GM08714 (cell line): Measurements from ENCODE around the gene ATF5.

Experiments
- H3K4me3 ChIP-seq: fragments of 200-500 bp; sonication (Bioruptor generic); 2 replicates; pipeline ENCODE4 v1.5.1; 2014; ENCODE audit warnings: mild to moderate bottlenecking, low read length, inconsistent platforms
- ZNF274 ChIP-seq: IDR thresholded peaks from 2 replicates; pipeline ENCODE4 v1.6.1; 2012; ENCODE audit warnings: mild to moderate bottlenecking, low read depth, low read length

The ATF5 gene

DNA sequence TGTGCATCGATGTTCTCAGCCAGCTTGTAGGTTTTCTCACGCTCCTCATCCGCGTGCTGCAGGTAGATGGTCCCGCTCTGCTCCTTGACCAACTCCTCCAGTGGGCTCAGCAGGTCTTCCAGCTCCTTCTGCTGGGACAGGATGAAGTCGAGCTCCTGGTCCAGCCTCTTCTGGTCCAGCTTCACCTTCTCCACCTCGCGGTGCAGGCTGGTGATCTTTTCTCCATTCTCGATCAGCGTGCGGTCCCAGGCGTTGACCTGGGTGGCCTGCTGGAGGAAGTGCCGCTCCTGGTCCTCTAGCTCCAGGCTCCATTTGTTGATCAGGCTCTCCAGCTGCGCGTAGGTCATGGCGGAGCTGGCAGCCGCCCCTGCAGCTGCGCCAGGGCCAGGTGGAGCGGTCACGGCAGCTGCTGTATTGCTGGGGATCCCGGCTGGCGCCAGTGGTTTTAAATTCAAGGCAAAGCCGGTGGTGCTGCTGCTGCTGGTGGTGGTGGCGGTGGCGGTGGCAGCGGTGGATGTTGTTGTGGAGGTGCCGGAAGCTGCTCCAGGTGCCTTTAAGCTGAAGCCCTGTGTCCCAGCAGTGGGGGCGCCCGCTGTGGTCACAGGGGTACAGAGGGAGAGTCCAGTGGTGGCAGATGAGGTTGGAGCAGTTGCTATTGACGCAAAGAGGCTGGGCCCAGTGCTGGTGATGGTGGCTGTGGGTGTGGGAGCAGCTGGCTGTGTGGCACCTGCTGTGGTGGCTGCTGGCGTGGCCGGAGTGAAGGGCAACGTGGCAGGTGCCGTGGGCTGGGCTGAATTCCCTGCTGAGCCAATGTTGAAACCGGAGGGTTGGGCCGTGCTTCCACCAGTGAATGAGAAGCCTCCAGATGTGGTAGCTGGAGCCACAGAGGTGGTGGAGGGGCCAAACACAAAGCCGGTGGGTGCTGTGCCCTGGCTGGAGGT, 20.3 kb upstream of the ATF5 start:
- no peak for TF ChIP-seq ZNF274

DNA sequence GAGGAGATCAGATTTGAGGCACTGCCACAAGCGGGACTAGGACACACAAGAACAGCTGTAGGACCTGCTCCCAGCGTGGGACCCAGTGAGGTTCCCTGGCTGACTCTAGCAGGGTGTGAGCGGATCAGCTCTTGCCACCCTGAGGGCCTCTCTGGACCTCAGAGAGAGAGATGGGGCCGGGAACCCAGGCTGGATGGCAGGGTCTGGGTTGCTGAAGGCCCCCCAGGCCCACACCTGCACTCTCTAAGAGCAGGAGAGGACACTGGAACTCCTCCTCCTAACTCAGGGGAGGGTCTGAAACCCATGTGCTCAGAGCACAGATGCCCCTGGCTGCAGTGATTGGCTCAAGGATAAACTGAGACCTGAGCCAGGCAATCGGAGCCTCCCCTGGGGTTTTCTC, 18.8 kb upstream of the ATF5 start:
- TF ChIP-seq ZNF274: no peak
- no peak overlapping the region for H3K4me3 ChIP-seq

More for the DNA sequence above, 20.3 kb upstream of the ATF5 start:
- no peak overlapping the region for H3K4me3 ChIP-seq

DNA sequence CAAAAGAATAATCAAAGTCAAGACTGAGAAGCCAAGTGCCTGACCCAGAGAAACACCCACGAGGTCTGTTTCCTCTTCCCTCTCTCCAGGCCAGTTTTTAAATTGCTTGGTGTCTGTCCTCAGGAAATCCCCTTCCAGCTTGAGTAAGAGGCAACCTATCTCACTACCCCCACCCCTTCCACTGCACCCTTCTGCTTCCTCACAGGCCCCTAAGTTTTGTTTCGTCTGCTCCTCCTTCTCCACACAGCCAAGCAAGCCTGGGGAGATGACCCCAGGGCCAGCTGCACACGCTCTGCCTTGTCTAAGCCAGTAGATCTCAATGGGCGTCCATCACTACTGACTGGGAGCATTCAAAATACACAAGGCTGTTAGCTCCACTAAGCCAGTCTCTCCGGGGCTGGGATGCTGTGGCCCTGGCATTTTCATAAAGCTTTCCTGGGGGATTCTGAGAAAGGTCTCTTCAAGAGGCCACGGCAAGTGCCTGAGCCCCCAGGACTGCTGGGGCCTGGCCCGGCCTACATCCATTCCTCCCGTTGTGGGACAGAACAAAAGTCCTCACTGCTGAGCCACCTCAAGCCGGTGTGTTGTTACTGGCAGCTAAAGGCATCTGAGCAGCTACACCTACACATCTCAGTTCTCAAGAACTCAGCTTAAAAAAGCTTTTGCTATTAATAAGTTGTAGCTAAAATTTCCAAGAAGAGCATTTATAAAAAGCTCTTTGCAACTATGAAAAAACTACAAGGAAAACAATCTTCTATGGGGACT, 17.4 kb upstream of the ATF5 start:
- no peak for TF ChIP-seq ZNF274
- no peak overlapping the region; the same call in 1 of the 2 replicates for H3K4me3 ChIP-seq

- no peak for TF ChIP-seq ZNF274
- H3K4me3 ChIP-seq: no peak overlapping the region
Measured at GRCh38 chr19:49912965-49913685, 15.9 kb upstream of the ATF5 start.

- TF ChIP-seq ZNF274: no peak
- H3K4me3 ChIP-seq: no peak overlapping the region
Measured at GRCh38 chr19:49913720-49914119, 15.3 kb upstream of the ATF5 start.

- H3K4me3 ChIP-seq: no peak overlapping the region
- no peak for TF ChIP-seq ZNF274
Measured at GRCh38 chr19:49915271-49915670, 13.7 kb upstream of the ATF5 start.

GRCh38 chr19:49916839-49917733, 11.9 kb upstream of the ATF5 start:
- no peak for TF ChIP-seq ZNF274
- no peak overlapping the region for H3K4me3 ChIP-seq

GRCh38 chr19:49918089-49918488, 10.9 kb upstream of the ATF5 start:
- no peak for TF ChIP-seq ZNF274
- no peak overlapping the region for H3K4me3 ChIP-seq

GRCh38 chr19:49920624-49921363, 8.2 kb upstream of the ATF5 start:
- TF ChIP-seq ZNF274: no peak
- H3K4me3 ChIP-seq: no peak overlapping the region

DNA sequence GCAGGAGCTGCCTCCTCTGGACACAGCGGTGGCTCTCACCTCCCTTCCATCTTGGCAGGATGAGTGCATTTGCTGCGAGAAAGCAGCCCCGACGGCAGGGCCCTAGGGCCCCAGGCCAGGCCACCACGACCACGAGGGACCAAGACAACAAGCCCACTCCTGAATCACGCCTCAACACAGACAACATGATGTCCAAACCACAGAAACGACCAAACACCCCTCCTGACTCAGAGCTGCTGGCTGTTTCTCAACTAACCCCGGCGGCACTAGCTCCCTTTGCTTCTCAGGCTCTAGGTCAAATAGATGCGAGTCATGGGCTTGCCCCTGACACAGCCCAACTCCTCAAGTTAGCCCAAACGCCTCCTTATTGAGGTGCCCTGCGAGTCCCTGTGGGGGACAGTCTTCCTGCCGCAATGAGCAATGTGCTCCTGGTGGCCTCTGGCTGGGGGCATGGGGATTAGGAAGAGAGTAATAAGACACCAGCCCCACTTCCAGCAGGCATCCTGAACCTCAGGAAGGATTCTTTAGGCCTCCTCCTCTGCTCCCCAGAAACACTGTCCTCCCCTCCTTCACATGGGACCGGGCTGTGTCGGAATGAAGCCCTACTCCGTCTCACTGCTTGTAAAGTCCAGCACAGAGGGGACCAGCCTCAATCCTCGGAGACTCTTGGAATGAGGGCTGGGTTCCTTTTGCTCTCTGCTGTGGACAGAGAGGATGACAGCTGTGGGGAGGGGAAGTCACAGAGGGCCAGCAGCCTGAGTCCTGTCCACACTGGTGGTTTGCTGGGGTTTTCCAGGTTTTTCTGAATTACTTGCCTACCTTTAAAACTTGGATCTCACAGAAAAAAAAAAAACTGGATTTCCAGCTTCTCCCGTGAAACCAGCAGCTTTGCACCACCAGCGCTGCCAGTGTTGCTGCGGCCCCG, 6.9 kb upstream of the ATF5 start:
- no peak for TF ChIP-seq ZNF274
- H3K4me3 ChIP-seq: no peak overlapping the region

DNA sequence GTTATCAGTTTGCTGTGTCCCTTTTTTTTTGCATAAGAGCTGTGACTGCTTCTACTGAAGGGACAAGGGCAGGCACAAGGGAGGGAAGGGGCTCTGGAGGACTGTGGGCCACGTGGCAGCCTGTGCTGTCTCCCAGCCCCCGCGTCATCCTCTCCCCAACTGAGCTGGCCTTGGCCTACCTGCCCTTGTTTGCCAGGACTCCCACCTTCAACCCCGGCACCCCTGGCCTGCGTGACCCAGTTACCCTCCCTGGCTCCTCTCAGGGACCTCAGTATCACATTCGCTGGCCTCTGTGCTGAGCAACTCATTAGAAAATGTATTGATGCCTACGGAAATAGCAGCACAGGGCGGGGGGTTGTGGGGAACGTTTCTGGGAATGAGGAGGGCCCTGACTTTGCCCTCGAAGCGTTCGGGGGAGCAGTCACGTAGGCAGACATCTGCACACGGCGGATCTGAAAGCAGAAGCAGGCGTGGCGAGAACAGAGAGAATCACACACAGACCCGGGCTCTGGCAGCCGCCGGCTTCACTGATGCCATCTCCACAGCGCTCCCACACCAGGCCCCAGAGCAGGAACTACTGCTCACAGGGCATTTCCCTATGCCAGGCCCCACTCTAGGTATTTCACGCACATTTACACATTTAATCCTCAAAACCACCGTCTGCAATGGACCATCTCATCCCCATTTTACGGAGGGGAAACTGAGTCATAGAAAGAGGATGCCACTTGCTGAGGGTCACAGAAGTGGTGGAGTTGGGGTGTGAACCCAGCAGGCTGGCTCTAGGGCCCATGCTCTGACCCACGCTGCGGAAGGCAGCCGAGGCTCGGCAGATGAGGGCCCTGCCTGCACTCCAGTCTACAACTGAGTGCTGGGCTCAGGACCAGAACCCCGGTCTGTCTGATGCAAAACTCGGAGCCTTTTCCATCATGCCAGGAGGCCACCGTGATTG, 5.7 kb upstream of the ATF5 start:
- H3K4me3 ChIP-seq: no peak overlapping the region
- TF ChIP-seq ZNF274: no peak
